Right lobe of liver (tissue), 6 donors: ENCODE data around the gene IQSEC3. TPM values are rescaled to one million over a fixed set of nuclear protein-coding genes. Genes with fewer than 3 reads are reported as not detected.
A peak's percentile ranks its signal among the peaks of the same experiment; 100 is the strongest.
"Not testable (repeated sequence)": the region's sequence is repeated elsewhere in the genome, so short reads cannot be mapped to it uniquely, and the experiment has no call there.

Experiments used
- ATAC-seq, 4 donors: fragments of 200-7000 bp; cut with Tn5 transposase; one replicate each; pipeline ENCODE4 v1.9.1; 2020; ENCODE audit warnings: mild to moderate bottlenecking in 4 of 4, moderate library complexity in 4 of 4
- DNase-seq, 3 donors: peaks; one replicate each; pipeline ENCODE4 v3.0.0-alpha.2; 2020
- H3K27ac ChIP-seq, 3 donors: fragments of 200-600 bp; one replicate each; pipeline ENCODE4 v1.8.0; 2022
- H3K27me3 ChIP-seq, 2 donors: fragments of 200-600 bp; one replicate each; pipeline ENCODE4 v1.8.0; 2022
- H3K36me3 ChIP-seq, 4 donors: fragments of 200-600 bp; sonication (generic) in 1 of 4; one replicate each; pipeline versions ENCODE4 v1.5.1 to v1.8.0; 2017 to 2022; ENCODE audit warnings: control low read depth in 1 of 4
- H3K4me1 ChIP-seq, 4 donors: fragments of 200-600 bp; sonication (generic) in 1 of 4; one replicate each; pipeline versions ENCODE4 v1.5.1 to v1.8.0; 2017 to 2022; ENCODE audit warnings: control low read depth in 1 of 4
- H3K4me3 ChIP-seq, 3 donors: fragments of 200-600 bp; one replicate each; pipeline ENCODE4 v1.8.0; 2022
- H3K9me3 ChIP-seq, 4 donors: fragments of 200-600 bp; sonication (generic) in 1 of 4; one replicate each; pipeline versions ENCODE4 v1.5.1 to v1.8.0; 2017 to 2022; ENCODE audit warnings: control low read depth in 1 of 4
- POLR2A ChIP-seq: fragments of 450-650 bp; IDR thresholded peaks from one replicate; pipeline ENCODE4 v1.6.1; 2017; ENCODE audit warnings: antibody characterized with exemption, mild to moderate bottlenecking
- WGBS: methylation state at CpG from one replicate; pipeline ENCODE4 v1.1.6; 2018; ENCODE audit warnings: low coverage, low lambda C conversion rate; ENCODE audit not compliant: insufficient coverage; ENCODE audit errors: missing lambda C conversion rate; 5-methylcytosine and 5-hydroxymethylcytosine counted together
- intact Hi-C, 2 donors: fragments of 100-400 bp; cut with DNase I; formaldehyde crosslinking; loops; one replicate each; pipeline versions ENCODE4 v1.11.2 to v1.14.1; 2022
- long read RNA-seq: library from polyadenylated mRNA; unstranded; transcript quantifications from one replicate; pipeline ENCODE4 v2.0.0, GENCODE V29; 2019
- total RNA-seq, 6 experiments: library from RNA; depleted of rRNA in 2 of 6; stranded (reverse); fragments of >200 nt in 2 of 6; fragmentation: NEBNext Ultra II Directional in 3 of 6; extraction: Animal tissue kit (Norgen Biotek cat#: 25700) in 3 of 6; gene quantifications; one replicate each; pipeline versions ENCODE4 v1.1.0 to v1.2.4, GENCODE V29; 2016 to 2023
- TF ChIP-seq, protein P1 (sequence below), 4 donors: fragments of 200-600 bp in 3 of 4; fragments of 450-650 bp in 1 of 4; IDR thresholded peaks; one replicate each; pipeline versions ENCODE4 v1.5.1 to v1.8.0; 2016 to 2022; ENCODE audit warnings: antibody characterized with exemption in 4 of 4, mild to moderate bottlenecking in 2 of 4
- donor health status: DM: no; HTN: yes; CAD: no.
- donor health status: DM: no; HTN: no; CAD: no.
- donor health status: DM: no; HTN: no; CAD: no.
- donor health status: DM: no; HTN: yes; CAD: no.
- donor health status: DM: no; HTN: yes; CAD: no.

The IQSEC3 gene
- total RNA-seq: under 1 TPM in 5 of 6 experiments, not detected in 1; 0.05 to 0.64 (median 0.15) TPM
- long read RNA-seq: 0 reads

DNA sequence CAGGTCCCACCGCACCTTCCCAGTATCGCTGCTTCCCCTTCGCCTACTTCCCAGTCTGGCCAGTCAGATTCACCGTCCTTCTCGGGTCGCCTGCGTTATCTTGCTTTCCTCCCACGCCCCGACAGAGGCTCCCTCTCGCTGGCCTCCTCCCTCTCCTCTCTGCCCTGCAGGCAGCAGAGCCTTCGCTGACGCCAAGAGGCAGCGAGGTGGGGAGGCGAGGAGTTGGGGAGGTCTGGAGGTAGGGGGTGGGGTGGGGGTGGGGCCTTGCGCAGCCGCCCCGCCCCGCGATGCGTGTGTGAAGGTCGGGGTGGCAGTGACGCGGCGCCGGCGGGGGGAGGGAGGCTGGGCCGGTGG, at the start of gene IQSEC3:
Gene IQSEC3 (plus strand): TSS at position 340 of the 354 bp plus-strand sequence. CDS start 116 bp downstream, outside the sequence.
- H3K9me3 ChIP-seq, H3K27me3 ChIP-seq, H3K4me3 ChIP-seq, intact Hi-C loops, ATAC-seq, H3K4me1 ChIP-seq, H3K27ac ChIP-seq, H3K36me3 ChIP-seq, DNase-seq: not testable (repeated sequence)
- 5% methylated on average over 10 of the region's 27 CpGs for WGBS

DNA sequence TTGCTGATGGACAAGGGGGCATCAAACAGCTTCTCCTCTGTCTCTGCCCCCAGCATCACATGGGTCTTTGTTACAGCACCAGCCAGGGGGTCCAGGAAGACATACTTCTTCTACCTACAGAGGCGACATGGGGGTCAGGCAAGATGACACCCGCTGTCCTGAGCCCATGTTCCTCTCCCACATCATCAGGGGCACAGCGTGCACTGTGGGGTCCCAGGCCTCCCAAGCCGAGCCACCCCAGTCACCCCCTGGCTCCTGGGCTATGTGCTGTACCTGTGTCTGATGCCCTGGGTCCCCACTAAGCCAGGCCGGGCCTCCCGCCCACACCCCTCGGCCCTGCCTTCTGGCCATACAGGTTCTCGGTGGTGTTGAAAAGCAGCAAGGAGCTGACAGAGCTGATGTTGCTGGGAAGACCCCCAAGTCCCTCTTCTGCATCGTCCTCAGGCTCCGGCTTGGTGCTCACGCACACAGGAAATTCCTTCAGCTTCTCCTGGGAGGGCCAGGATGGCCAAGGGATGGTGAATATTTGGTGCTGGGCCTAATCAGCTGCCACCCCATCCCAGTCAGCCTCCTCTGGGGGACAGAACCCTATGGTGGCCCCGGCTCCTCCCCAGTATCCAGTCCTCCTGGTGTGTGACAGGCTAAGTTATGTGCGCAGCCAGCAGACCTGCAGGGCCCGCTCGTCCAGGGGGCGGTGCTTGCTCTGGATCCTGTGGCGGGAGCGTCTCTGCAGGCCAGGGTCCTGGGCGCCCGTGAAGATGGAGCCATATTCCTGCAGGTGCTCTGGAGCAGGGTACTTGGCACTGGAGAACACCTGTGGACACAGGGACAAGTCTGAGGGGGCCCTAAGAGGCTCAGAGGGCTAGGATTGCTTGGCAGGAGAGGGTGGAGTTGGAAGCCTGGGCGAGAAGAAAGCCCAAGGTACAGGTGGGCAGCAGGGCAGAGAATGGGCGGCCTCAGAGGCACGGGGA, 48.9 kb upstream of the IQSEC3 start:
- ATAC-seq, intact Hi-C loops, H3K4me3 ChIP-seq, H3K36me3 ChIP-seq, H3K27me3 ChIP-seq, H3K4me1 ChIP-seq, H3K27ac ChIP-seq, H3K9me3 ChIP-seq: not testable (repeated sequence)
- peak in 2 of 3 donors; percentile 39 to 54 for DNase-seq
- WGBS: 100% methylated on average over 6 of the region's 23 CpGs

DNA sequence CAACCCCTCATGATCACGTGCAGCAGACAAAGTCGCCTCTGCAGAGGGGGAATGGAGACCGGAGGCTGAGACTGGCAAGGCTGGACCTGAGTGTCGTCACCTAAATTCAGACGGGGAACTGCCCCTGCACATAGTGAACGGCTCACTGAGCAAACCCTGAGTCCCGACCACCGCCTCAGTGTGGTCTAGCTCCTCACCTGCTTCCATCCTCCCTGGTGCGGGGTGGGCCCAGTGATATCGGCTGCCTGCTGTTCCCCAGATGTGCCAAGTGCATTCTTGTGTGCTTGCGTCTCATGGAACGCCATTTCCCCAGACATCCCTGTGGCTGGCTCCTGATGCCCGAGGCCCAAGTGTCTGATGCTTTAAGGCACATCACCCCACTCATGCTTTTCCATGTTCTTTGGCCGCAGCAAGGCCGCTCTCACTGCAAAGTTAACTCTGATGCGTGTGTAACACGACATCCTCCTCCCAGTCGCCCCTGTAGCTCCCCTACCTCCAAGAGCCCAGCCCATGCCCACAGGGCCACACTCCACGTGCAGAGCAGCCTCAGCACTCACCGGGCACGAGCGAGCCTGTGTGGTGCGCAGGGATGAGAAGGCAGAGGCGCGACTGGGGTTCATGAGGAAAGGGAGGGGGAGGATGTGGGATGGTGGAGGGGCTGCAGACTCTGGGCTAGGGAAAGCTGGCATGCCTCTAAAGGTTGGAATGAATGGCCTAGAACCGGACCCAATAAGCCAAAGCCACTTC, 47.6 kb upstream of the IQSEC3 start:
- 92% methylated on average over 12 of the region's 26 CpGs for WGBS

DNA sequence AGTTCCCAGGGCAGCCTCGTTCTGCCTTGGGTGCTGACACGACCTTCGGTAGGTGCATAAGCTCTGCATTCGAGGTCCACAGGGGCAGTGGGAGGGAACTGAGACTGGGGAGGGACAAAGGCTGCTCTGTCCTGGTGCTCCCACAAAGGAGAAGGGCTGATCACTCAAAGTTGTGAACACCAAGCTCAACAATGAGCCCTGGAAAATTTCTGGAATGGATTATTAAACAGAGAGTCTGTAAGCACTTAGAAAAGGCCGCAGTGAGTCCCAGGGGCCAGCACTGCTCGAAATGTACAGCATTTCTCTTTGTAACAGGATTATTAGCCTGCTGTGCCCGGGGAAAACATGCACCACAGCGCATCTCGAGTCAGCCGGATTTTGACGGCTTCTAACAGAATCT, 46.7 kb upstream of the IQSEC3 start:
- H3K27me3 ChIP-seq, H3K9me3 ChIP-seq, DNase-seq, intact Hi-C loops, ATAC-seq, H3K4me1 ChIP-seq, H3K4me3 ChIP-seq, H3K36me3 ChIP-seq, H3K27ac ChIP-seq: not testable (repeated sequence)
- WGBS: 100% methylated on average over 1 of the region's 11 CpGs

More for the DNA sequence above, 47.6 kb upstream of the IQSEC3 start:
- H3K4me3 ChIP-seq, ATAC-seq, H3K9me3 ChIP-seq, H3K27ac ChIP-seq, intact Hi-C loops, H3K36me3 ChIP-seq, H3K4me1 ChIP-seq, H3K27me3 ChIP-seq: not testable (repeated sequence)
- DNase-seq: peak in 1 of 3 donors; percentile 40

DNA sequence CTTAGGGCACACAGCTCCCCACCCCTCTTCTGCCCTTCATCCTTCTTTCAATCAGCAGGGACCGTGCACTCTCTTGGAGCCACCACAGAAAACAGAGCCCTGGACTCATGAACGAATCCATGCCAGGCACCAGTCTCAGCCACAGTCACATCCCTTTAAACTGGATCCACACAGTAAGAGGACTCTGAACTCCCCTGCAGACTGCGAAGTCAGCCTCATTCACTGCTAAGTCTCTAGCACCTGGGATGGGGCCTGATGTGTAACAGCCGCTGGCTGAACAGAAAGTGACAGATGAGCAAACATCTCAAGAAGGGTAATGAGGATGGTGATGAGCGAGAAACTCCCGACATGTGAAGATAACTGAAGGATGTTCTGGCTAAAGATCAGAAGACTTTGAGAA, 45.8 kb upstream of the IQSEC3 start:
- peak in 1 of 3 donors; percentile 4 for DNase-seq
- no peak for TF ChIP-seq POLR2A
- TF ChIP-seq, protein P1, sequence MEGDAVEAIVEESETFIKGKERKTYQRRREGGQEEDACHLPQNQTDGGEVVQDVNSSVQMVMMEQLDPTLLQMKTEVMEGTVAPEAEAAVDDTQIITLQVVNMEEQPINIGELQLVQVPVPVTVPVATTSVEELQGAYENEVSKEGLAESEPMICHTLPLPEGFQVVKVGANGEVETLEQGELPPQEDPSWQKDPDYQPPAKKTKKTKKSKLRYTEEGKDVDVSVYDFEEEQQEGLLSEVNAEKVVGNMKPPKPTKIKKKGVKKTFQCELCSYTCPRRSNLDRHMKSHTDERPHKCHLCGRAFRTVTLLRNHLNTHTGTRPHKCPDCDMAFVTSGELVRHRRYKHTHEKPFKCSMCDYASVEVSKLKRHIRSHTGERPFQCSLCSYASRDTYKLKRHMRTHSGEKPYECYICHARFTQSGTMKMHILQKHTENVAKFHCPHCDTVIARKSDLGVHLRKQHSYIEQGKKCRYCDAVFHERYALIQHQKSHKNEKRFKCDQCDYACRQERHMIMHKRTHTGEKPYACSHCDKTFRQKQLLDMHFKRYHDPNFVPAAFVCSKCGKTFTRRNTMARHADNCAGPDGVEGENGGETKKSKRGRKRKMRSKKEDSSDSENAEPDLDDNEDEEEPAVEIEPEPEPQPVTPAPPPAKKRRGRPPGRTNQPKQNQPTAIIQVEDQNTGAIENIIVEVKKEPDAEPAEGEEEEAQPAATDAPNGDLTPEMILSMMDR (IDR thresholded peaks at IDR 0.05): no peak
- intact Hi-C loops: no loop called here
- Histone ChIP-seq H3K4me1 (no peaks in the 10 kb centered on the region), H3K27me3 (no peaks in the 10 kb centered on the region), H3K9me3 (no peaks in the 10 kb centered on the region), H3K36me3 (peaks cover 0 to 9% (median 4%) of the 10 kb centered on the region in 4 donors), H3K27ac (no peak overlapping the region), H3K4me3 (no peak overlapping the region)
- 48% methylated on average over 5 of the region's 6 CpGs for WGBS
- peak in 1 of 4 donors; percentile 33 for ATAC-seq

DNA sequence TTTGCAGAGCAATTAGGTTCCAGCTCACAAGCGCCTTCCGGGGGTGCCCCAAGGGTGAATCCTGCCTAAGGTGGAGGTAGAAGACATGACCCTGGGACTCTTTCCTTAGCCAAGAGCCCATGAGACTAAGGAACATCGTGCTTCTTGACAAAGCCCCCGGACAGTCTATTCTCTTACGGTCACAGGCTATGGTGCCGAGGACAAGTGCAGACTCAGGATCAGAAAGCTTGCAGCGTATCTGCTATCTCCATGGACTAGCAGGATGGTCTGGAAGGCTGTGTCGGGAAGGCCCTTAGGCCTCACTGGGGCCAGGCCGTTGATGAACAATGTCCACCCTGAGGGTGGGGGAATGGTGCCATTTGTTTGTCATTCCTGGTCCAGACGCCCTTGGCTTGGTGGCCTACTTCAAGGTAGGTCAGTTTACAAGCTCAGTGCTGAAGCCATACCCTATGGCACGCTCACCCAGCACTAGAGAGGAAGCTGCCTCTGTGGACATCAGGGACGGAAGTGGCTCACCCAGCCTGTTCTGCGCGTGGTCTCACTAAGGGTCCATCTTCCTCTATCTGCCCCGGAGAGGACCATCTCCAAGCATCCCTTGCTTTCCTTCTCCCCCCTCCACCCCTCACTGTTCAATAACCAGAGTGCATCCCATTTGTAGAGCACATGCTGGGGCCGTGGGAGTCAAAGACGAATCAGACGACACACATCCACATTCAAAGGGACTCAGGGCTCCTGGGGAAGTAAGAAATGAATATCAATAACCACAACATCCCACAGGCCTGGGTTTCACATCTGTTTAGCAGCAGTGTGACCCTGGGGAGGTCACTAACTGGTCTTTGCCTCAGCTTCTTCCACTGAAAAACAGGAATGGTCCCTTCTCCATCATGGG, 45.0 kb upstream of the IQSEC3 start:
- H3K27me3 ChIP-seq: no peaks in the 10 kb centered on the region
- WGBS: 72% methylated on average over 14 of the region's 18 CpGs
- H3K9me3 ChIP-seq: no peaks in the 10 kb centered on the region
- no peak overlapping the region for H3K27ac ChIP-seq
- TF ChIP-seq POLR2A: no peak
- TF ChIP-seq, protein P1 (IDR thresholded peaks at IDR 0.05): no peak
- peak in 2 of 3 donors; percentile 51 to 53 for DNase-seq
- peaks cover 0 to 9% (median 4%) of the 10 kb centered on the region in 4 donors for H3K36me3 ChIP-seq
- no peaks in the 10 kb centered on the region for H3K4me1 ChIP-seq
- ATAC-seq: peak; percentile 36 to 69 (median 56)
- intact Hi-C loops: no loop called here
- H3K4me3 ChIP-seq: no peak overlapping the region
